ENCODE results near the gene MET.

MET gene

DNA sequence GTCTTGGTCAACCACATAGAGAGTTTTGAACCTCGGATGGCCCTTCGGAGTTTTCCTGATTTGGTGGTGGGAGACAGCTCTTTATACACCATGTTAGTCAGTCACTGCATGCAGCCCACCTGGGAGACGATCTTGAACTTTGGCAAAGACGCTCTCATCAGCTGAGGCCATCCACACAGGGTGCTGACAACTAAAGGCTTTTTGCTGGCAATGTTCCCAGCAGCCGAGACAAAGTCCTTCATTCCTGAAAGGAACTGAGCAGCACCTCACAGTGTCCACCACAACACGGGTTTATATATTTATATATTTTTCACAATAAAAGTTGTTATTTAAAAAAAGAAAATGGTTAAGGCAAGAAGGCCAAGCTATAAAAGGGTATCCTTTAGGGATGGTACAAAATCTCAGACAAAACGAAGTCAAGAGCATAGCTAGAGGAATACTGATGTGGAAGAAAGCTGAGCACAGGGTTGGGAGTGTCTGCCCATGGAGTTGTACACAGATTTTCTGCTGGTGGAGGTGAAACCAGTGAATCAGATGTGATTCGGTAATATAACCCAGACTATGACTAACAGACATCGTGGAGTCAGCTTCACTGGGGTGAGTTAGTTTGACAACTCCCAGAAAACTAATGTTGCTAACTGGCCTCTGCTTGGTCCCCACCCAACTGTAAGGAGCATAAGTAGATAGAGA lies 163.0 kb downstream of the MET start:
- Histone ChIP-seq H4K20me1 (ENCODE audit: insufficient read depth) (no peaks in the 10 kb centered on the region), H3K27me3 (ENCODE audit: insufficient read depth, low read depth) (no peaks in the 10 kb centered on the region), H3K4me3 (IDR thresholded peaks at IDR 0.05; ENCODE audit: insufficient read depth, low read depth, low read length) (no peak overlapping the region), H3K4me1 (ENCODE audit: low read depth, poor library complexity, severe bottlenecking) (no peaks in the 10 kb centered on the region), H3K9ac (no peak overlapping the region), H3K36me3 (ENCODE audit: insufficient read depth) (no peaks in the 10 kb centered on the region), H3K4me2 (no peak overlapping the region), H2AFZ (ENCODE audit: low read depth) (no peak overlapping the region), H3K27ac (no peak overlapping the region), H3K79me2 (ENCODE audit: insufficient read depth, low read depth) (no peaks in the 10 kb centered on the region)
- TF ChIP-seq, protein P1, sequence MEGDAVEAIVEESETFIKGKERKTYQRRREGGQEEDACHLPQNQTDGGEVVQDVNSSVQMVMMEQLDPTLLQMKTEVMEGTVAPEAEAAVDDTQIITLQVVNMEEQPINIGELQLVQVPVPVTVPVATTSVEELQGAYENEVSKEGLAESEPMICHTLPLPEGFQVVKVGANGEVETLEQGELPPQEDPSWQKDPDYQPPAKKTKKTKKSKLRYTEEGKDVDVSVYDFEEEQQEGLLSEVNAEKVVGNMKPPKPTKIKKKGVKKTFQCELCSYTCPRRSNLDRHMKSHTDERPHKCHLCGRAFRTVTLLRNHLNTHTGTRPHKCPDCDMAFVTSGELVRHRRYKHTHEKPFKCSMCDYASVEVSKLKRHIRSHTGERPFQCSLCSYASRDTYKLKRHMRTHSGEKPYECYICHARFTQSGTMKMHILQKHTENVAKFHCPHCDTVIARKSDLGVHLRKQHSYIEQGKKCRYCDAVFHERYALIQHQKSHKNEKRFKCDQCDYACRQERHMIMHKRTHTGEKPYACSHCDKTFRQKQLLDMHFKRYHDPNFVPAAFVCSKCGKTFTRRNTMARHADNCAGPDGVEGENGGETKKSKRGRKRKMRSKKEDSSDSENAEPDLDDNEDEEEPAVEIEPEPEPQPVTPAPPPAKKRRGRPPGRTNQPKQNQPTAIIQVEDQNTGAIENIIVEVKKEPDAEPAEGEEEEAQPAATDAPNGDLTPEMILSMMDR (conservative IDR thresholded peaks at IDR 0.05; ENCODE audit: low read depth, low read length): no peak

DNA sequence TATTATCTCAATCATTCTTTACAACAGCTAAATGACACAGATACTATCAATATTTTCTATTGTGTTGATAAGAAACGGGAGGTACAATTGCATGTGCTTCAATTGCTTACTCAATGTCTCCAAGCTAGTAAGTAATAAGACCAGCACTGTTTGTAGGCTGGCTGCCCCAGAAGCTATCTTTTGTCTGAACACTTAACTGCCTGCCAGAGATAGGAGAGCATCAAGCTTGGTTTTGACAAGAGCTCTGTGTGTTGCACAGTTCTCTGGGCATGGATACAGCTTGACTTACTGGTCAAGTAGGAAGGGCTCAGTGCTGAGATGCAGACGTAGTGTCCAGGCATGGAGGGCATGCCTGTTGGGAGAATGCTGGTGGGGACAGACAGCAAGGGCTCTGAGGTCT lies 164.1 kb downstream of the MET start:
- no peak overlapping the region for H3K4me2 ChIP-seq
- TF ChIP-seq, protein P1 (conservative IDR thresholded peaks at IDR 0.05; ENCODE audit: low read depth, low read length): no peak

DNA sequence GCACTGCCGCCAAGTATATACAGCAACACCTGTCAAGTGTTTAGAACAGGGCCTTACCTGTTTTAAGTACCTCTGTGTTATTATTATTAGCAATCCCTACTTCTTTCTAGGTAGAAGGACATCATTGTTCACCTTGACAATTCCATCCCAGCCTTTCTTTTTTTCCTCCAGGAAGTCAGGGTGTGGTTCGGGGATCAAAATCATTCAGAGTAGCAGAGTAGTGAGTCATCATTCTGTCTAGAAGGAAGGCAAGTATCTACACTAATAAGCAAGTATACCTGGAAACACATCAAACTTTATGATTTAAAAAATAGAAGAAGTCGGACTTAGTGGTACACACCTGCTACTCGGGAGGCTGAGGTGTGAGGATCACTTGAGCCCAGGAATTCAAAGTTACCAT lies 164.9 kb downstream of the MET start:
- no peak overlapping the region for H3K4me2 ChIP-seq
- H2AFZ ChIP-seq (ENCODE audit: low read depth): no peak overlapping the region
- no peak overlapping the region for H3K4me3 ChIP-seq (IDR thresholded peaks at IDR 0.05; ENCODE audit: insufficient read depth, low read depth, low read length)
- H3K36me3 ChIP-seq (ENCODE audit: insufficient read depth): no peaks in the 10 kb centered on the region
- no peaks in the 10 kb centered on the region for H3K27me3 ChIP-seq (ENCODE audit: insufficient read depth, low read depth)
- no peak overlapping the region for H3K9ac ChIP-seq
- TF ChIP-seq, protein P1 (conservative IDR thresholded peaks at IDR 0.05; ENCODE audit: low read depth, low read length): no peak
- H3K79me2 ChIP-seq (ENCODE audit: insufficient read depth, low read depth): no peaks in the 10 kb centered on the region
- no peaks in the 10 kb centered on the region for H4K20me1 ChIP-seq (ENCODE audit: insufficient read depth)
- no peak overlapping the region for H3K27ac ChIP-seq
- no peaks in the 10 kb centered on the region for H3K4me1 ChIP-seq (ENCODE audit: low read depth, poor library complexity, severe bottlenecking)

More for the DNA sequence above, 164.1 kb downstream of the MET start:
- H3K79me2 ChIP-seq (ENCODE audit: insufficient read depth, low read depth): no peaks in the 10 kb centered on the region
- H2AFZ ChIP-seq (ENCODE audit: low read depth): no peak overlapping the region
- no peak overlapping the region for H3K9ac ChIP-seq
- no peaks in the 10 kb centered on the region for H3K27me3 ChIP-seq (ENCODE audit: insufficient read depth, low read depth)
- no peak overlapping the region for H3K4me3 ChIP-seq (IDR thresholded peaks at IDR 0.05; ENCODE audit: insufficient read depth, low read depth, low read length)
- H3K27ac ChIP-seq: no peak overlapping the region
- no peaks in the 10 kb centered on the region for H3K4me1 ChIP-seq (ENCODE audit: low read depth, poor library complexity, severe bottlenecking)
- H4K20me1 ChIP-seq (ENCODE audit: insufficient read depth): no peaks in the 10 kb centered on the region
- H3K36me3 ChIP-seq (ENCODE audit: insufficient read depth): no peaks in the 10 kb centered on the region

DNA sequence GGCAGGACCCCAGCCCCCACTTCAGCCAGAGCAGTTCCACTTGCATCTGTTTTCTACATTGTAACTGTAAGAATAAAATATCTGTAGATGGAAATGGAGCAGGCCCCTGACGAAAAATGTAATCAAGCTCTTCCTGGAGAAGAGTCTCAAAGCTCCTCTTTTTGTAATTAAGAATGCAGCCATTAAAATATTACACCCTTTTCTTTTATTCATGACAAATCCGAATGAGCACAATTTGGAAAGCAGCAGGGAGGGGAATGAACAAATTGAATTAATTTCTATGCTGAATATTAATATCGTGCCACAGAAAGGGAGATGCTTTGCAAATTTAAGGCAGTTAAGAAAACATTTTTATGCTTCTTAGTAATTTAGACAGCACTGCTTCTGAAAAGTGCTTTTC lies 165.6 kb downstream of the MET start:
- Histone ChIP-seq H3K36me3 (ENCODE audit: insufficient read depth) (no peaks in the 10 kb centered on the region), H3K4me1 (ENCODE audit: low read depth, poor library complexity, severe bottlenecking) (no peaks in the 10 kb centered on the region), H3K27ac (no peak overlapping the region), H3K27me3 (ENCODE audit: insufficient read depth, low read depth) (no peaks in the 10 kb centered on the region), H3K4me2 (no peak overlapping the region), H2AFZ (ENCODE audit: low read depth) (no peak overlapping the region), H3K9ac (no peak overlapping the region), H4K20me1 (ENCODE audit: insufficient read depth) (no peaks in the 10 kb centered on the region), H3K4me3 (IDR thresholded peaks at IDR 0.05; ENCODE audit: insufficient read depth, low read depth, low read length) (no peak overlapping the region), H3K79me2 (ENCODE audit: insufficient read depth, low read depth) (no peaks in the 10 kb centered on the region)
- TF ChIP-seq, protein P1 (conservative IDR thresholded peaks at IDR 0.05; ENCODE audit: low read depth, low read length): no peak

Measured in KMS-11 (cell line).